Measurements from ENCODE around the gene RGS10.

- TF ChIP-seq CEBPB (IDR thresholded peaks at IDR 0.05; ENCODE audit: low read depth, low read length) (no peak), POLR2A (IDR thresholded peaks at IDR 0.05; ENCODE audit: control extremely low read depth in 1 of 2, low read depth in 2 of 2, low read length in 2 of 2) (no peak), CTCF (IDR thresholded peaks at IDR 0.05; ENCODE audit: control extremely low read depth in 1 of 3, insufficient read depth in 1 of 3, low read depth in 1 of 3, low read length in 3 of 3) (no peak), NANOG (IDR thresholded peaks at IDR 0.05; ENCODE audit: insufficient read depth, low read depth, low read length, poor library complexity, severe bottlenecking) (no peak), TBP (IDR thresholded peaks at IDR 0.05; ENCODE audit: low read depth, low read length) (no peak), USF2 (IDR thresholded peaks at IDR 0.05; ENCODE audit: low read length) (no peak), POLR2AphosphoS5 (IDR thresholded peaks at IDR 0.05; ENCODE audit: low read depth, low read length) (no peak), YY1 (IDR thresholded peaks at IDR 0.05; ENCODE audit: low read depth, low read length) (no peak)
Measured at GRCh38 chr10:119518936-119519335, 23.6 kb downstream of the RGS10 start.

Data from H1 (cell line).